GM12878 (cell line): Measurements from ENCODE around the gene COASY. TPM values are rescaled to one million over a fixed set of nuclear protein-coding genes. Genes with fewer than 3 reads are reported as not detected.

ENCODE experiments used
- BCL11A ChIP-seq: IDR thresholded peaks from 2 replicates; pipeline ENCODE4 v1.6.1; 2011; ENCODE audit warnings: low read depth, low read length
- CUX1 ChIP-seq: IDR thresholded peaks from 2 replicates; pipeline ENCODE4 v1.6.1; 2012; ENCODE audit warnings: improper control_type of control experiment, low read depth, low read length; ENCODE audit not compliant: insufficient replicate concordance
- EGR1 ChIP-seq, 2 experiments: IDR thresholded peaks; 1 replicate in 1 of 2; 2 replicates in 1 of 2; pipeline ENCODE4 v1.6.1; 2011 to 2012; ENCODE audit warnings: low read depth in 2 of 2, low read length in 2 of 2, borderline replicate concordance in 1 of 2, mild to moderate bottlenecking in 1 of 2, moderate library complexity in 1 of 2
- ELK1 ChIP-seq: IDR thresholded peaks from 2 replicates; pipeline ENCODE4 v1.6.1; 2012; ENCODE audit warnings: low read depth, low read length, improper control_type of control experiment
- EP300 ChIP-seq, 2 experiments: fragments of 150-350 bp in 1 of 2; IDR thresholded peaks; 2 replicates each; pipeline ENCODE4 v1.6.1; 2011 to 2012; ENCODE audit warnings: low read depth in 2 of 2, low read length in 2 of 2, borderline replicate concordance in 1 of 2, improper control_type of control experiment in 1 of 2, inconsistent platforms in 1 of 2; ENCODE audit not compliant: control insufficient read depth in 1 of 2
- FOXM1 ChIP-seq: IDR thresholded peaks from 2 replicates; pipeline ENCODE4 v1.6.1; 2012; ENCODE audit warnings: low read depth, mild to moderate bottlenecking, inconsistent platforms, low read length, moderate library complexity
- HSF1 ChIP-seq: fragments of 150-350 bp; IDR thresholded peaks from 2 replicates; pipeline ENCODE4 v1.6.1; 2014; ENCODE audit warnings: mild to moderate bottlenecking, low read depth, low read length
- JUND ChIP-seq: IDR thresholded peaks from 2 replicates; pipeline ENCODE4 v1.6.1; 2012; ENCODE audit warnings: low read depth, mild to moderate bottlenecking, low read length, improper control_type of control experiment, moderate library complexity
- NBN ChIP-seq: fragments of 450-650 bp; IDR thresholded peaks from 2 replicates; pipeline ENCODE4 v1.6.1; 2016
- NKRF ChIP-seq: fragments of 450-650 bp; conservative IDR thresholded peaks from 2 replicates; pipeline ENCODE4 v1.6.1; 2017; ENCODE audit warnings: mild to moderate bottlenecking, moderate library complexity
- POLR2AphosphoS2 ChIP-seq: IDR thresholded peaks from 2 replicates; pipeline ENCODE4 v1.6.1; 2011; ENCODE audit warnings: low read depth, mild to moderate bottlenecking, low read length, improper control_type of control experiment, moderate library complexity
- RB1 ChIP-seq: fragments of 450-650 bp; formaldehyde crosslinking; IDR thresholded peaks from 2 replicates; pipeline ENCODE4 v1.6.1; 2017; ENCODE audit warnings: mild to moderate bottlenecking, borderline replicate concordance
- RUNX3 ChIP-seq: IDR thresholded peaks from 2 replicates; pipeline ENCODE4 v1.6.1; 2012; ENCODE audit warnings: low read length, inconsistent platforms
- STAT3 ChIP-seq: IDR thresholded peaks from 2 replicates; pipeline ENCODE4 v1.6.1; 2011; ENCODE audit warnings: low read depth, low read length, improper control_type of control experiment
- ZBTB4 ChIP-seq: fragments of 450-650 bp; formaldehyde crosslinking; IDR thresholded peaks from 2 replicates; pipeline ENCODE4 v1.4.0; 2022; ENCODE audit warnings: mild to moderate bottlenecking, moderate library complexity
- polyA plus RNA-seq, 11 experiments: library from polyadenylated mRNA; depleted of rRNA in 4 of 11; unstranded in 6 of 11; stranded (reverse) in 5 of 11; fragments of >200 nt; fragmentation: Nextera tagmentation in 4 of 11; fragmentation: Illumina TruSeq in 1 of 11; extraction: Ambion mirVana in 4 of 11; extraction: Trizol in 1 of 11; gene quantifications; 1 replicate in 1 of 11; 2 replicates in 10 of 11; pipeline versions ENCODE4 v1.2.1 to v1.2.3, GENCODE V29; 2011 to 2016; ENCODE audit warnings: inconsistent platforms in 2 of 11, missing spikeins in 2 of 11, low read depth in 1 of 11
- total RNA-seq, 4 experiments: library from RNA; depleted of rRNA in 3 of 4; stranded (reverse); fragments of >200 nt in 3 of 4; fragmentation: Illumina TruSeq in 1 of 4; extraction: Trizol in 1 of 4; gene quantifications; 2 replicates each; pipeline versions ENCODE4 v1.2.1 to v1.2.3, GENCODE V29; 2013 to 2021

The COASY gene
- total and polyA plus RNA-seq, 10 of the 15 experiments (the other 5 are each of a cell fraction or from before 2014, with no cell fraction given): 18.6 to 93.9 (median 43.2) TPM

GRCh38 chr17:42566883-42567573, 5.1 kb downstream of the COASY start, which contains the start of gene MLX (continued):
- TF ChIP-seq ZBTB4 (CRISPR knock-in tag) (no peak; the same call in 1 of the 2 replicates), RUNX3 (peak; percentile 35; the same call in 1 of the 2 replicates), ELK1 (peak; percentile 81), HSF1 (no peak), STAT3 (no peak), NKRF (no peak; the same call in none of the 2 replicates), NBN (peak; percentile 60; the same call in 1 of the 2 replicates), EP300 (IDR thresholded peaks at IDR 0.05; ENCODE audit: borderline replicate concordance in 1 of 2, control insufficient read depth in 1 of 2, low read depth in 2 of 2, low read length in 2 of 2) (no peak), CUX1 (no peak), POLR2AphosphoS2 (0 out of 2 replicates have a peak, but pooled peaks have one; percentile 19), RB1 (0 out of 2 replicates have a peak, but pooled peaks have one; percentile 14), EGR1 (IDR thresholded peaks at IDR 0.05; ENCODE audit: borderline replicate concordance in 1 of 2, low read depth in 2 of 2, low read length in 2 of 2) (no peak), BCL11A (no peak), FOXM1 (no peak), JUND (no peak)
